Natural killer cell (primary cell): ENCODE results near the gene EZH1. TPM values are rescaled to one million over a fixed set of nuclear protein-coding genes. Genes with fewer than 3 reads are reported as not detected.

ENCODE experiments used
- ATAC-seq, 3 donors: fragments of 150-1000 bp in 2 of 3; fragments of 200-7000 bp in 1 of 3; cut with Tn5 transposase; 1 replicate in 1 of 3; 2 replicates in 2 of 3; pipeline ENCODE4 v1.10.0; 2021; ENCODE audit warnings: mild to moderate bottlenecking in 2 of 3, moderate library complexity in 2 of 3
- DNase-seq, 2 donors: peaks; one replicate each; pipeline versions ENCODE4 v3.0.0 to v3.0.0-alpha.2; 2013 to 2021; ENCODE audit warnings: mixed read lengths in 1 of 2
- H3K27ac ChIP-seq: one replicate; pipeline ENCODE4 v1.5.1; 2013; ENCODE audit warnings: mild to moderate bottlenecking, low read length
- H3K27me3 ChIP-seq: one replicate; pipeline ENCODE4 v1.6.1; 2013; ENCODE audit warnings: low read length; ENCODE audit not compliant: control insufficient read depth, insufficient read depth
- H3K36me3 ChIP-seq: one replicate; pipeline ENCODE4 v1.6.1; 2013; ENCODE audit warnings: low read length; ENCODE audit not compliant: control insufficient read depth, insufficient read depth
- H3K4me1 ChIP-seq: one replicate; pipeline ENCODE4 v1.6.1; 2013; ENCODE audit warnings: low read length; ENCODE audit not compliant: control insufficient read depth, insufficient read depth
- H3K4me3 ChIP-seq: one replicate; pipeline ENCODE4 v1.5.1; 2013; ENCODE audit warnings: low read length
- H3K9me3 ChIP-seq: one replicate; pipeline ENCODE4 v1.6.1; 2013; ENCODE audit warnings: low read length; ENCODE audit not compliant: control insufficient read depth, insufficient read depth
- H3K27ac Mint-ChIP-seq, 2 donors: one replicate each; pipeline ENCODE4 v1.8.0; 2022; ENCODE audit warnings: mild to moderate bottlenecking in 2 of 2, mixed read lengths in 2 of 2, moderate library complexity in 1 of 2
- H3K27me3 Mint-ChIP-seq, 2 donors: one replicate each; pipeline ENCODE4 v1.8.0; 2022; ENCODE audit warnings: low read depth in 2 of 2, mixed read lengths in 2 of 2
- H3K36me3 Mint-ChIP-seq: one replicate; pipeline ENCODE4 v1.8.0; 2022; ENCODE audit warnings: mixed read lengths
- H3K4me1 Mint-ChIP-seq, 2 donors: one replicate each; pipeline ENCODE4 v1.8.0; 2022; ENCODE audit warnings: mixed read lengths in 2 of 2
- H3K4me3 Mint-ChIP-seq: one replicate; pipeline ENCODE4 v1.8.0; 2022; ENCODE audit warnings: mild to moderate bottlenecking, moderate library complexity, mixed read lengths
- H3K9me3 Mint-ChIP-seq, 2 donors: one replicate each; pipeline ENCODE4 v1.8.0; 2022; ENCODE audit warnings: mixed read lengths in 2 of 2
- CTCF ChIP-seq: fragments of 200-600 bp; IDR thresholded peaks from one replicate; pipeline ENCODE4 v1.8.0; 2022; ENCODE audit warnings: antibody characterized with exemption
- WGBS: methylation state at CpG from one replicate; pipeline ENCODE4 v1.1.7; 2013; ENCODE audit warnings: missing lambda C conversion rate; ENCODE audit not compliant: insufficient coverage; 5-methylcytosine and 5-hydroxymethylcytosine counted together
- intact Hi-C: fragments of 100-400 bp; cut with micrococcal nuclease; formaldehyde crosslinking; loops from one replicate; pipeline ENCODE4 v1.14.2; 2022
- total RNA-seq, 4 donors: library from RNA; stranded (reverse); fragments of 120-200 nt in 1 of 4; gene quantifications; one replicate each; pipeline versions ENCODE4 v1.2.3 to v1.2.4, GENCODE V29; 2013 to 2022

The EZH1 gene
- total RNA-seq, 3 donors from 2014 or later (not counting 1 experiment from before 2014, with no cell fraction given): 68.8 to 92.7 (median 74.1) TPM

GRCh38 chr17:42684929-42685556 lies 59.8 kb downstream of the EZH1 start:
- Mint-ChIP-seq H3K27ac (no peak overlapping the region), H3K9me3 (no peaks in the 10 kb centered on the region), H3K36me3 (no peaks in the 10 kb centered on the region), H3K4me1 (peaks cover 11 to 31% of the 10 kb centered on the region in 2 donors), H3K27me3 (peaks cover 31 to 37% of the 10 kb centered on the region in 2 donors), H3K4me3 (no peak overlapping the region)
- intact Hi-C loops: no loop called here
- ATAC-seq (no peak), DNase-seq (no peak)
- Histone ChIP-seq H3K4me1 (peaks cover 34% of the 10 kb centered on the region), H3K27me3 (peaks cover 26% of the 10 kb centered on the region), H3K9me3 (no peaks in the 10 kb centered on the region), H3K27ac (no peak overlapping the region), H3K4me3 (no peak overlapping the region), H3K36me3 (no peaks in the 10 kb centered on the region)
- TF ChIP-seq CTCF: no peak
- 92% methylated on average over 50 of the region's 50 CpGs for WGBS

- DNase-seq (peak in 1 of 2 donors; percentile 19), ATAC-seq (no peak)
- no peak for TF ChIP-seq CTCF
- Mint-ChIP-seq H3K36me3 (no peaks in the 10 kb centered on the region), H3K27ac (no peak overlapping the region), H3K4me1 (peaks cover 17 to 39% of the 10 kb centered on the region in 2 donors), H3K27me3 (peaks cover 34 to 37% of the 10 kb centered on the region in 2 donors), H3K9me3 (no peaks in the 10 kb centered on the region), H3K4me3 (peak overlapping the region; percentile 21)
- no peak overlapping the region for H3K4me3 ChIP-seq
- H3K4me1 ChIP-seq: peaks cover 49% of the 10 kb centered on the region
- no peak overlapping the region for H3K27ac ChIP-seq
- H3K27me3 ChIP-seq: peaks cover 26% of the 10 kb centered on the region
- 23% methylated on average over 25 of the region's 25 CpGs for WGBS
- no peaks in the 10 kb centered on the region for H3K36me3 ChIP-seq
- H3K9me3 ChIP-seq: no peaks in the 10 kb centered on the region
- intact Hi-C loops: no loop called here
Observed at GRCh38 chr17:42683407-42684034, 61.3 kb downstream of the EZH1 start.

- H3K4me1 Mint-ChIP-seq: peaks cover 19 to 42% of the 10 kb centered on the region in 2 donors
- H3K4me3 Mint-ChIP-seq: peak overlapping the region; percentile 38
- peak in 1 of 2 donors; percentile 53 for DNase-seq
- Histone ChIP-seq H3K9me3 (no peaks in the 10 kb centered on the region), H3K36me3 (no peaks in the 10 kb centered on the region), H3K4me3 (no peak overlapping the region), H3K27ac (no peak overlapping the region), H3K4me1 (peaks cover 55% of the 10 kb centered on the region), H3K27me3 (peaks cover 26% of the 10 kb centered on the region)
- H3K36me3 Mint-ChIP-seq: no peaks in the 10 kb centered on the region
- H3K27ac Mint-ChIP-seq: peak overlapping the region in 1 of 2 donors; percentile 41
- intact Hi-C loops: no loop called here
- H3K27me3 Mint-ChIP-seq: peaks cover 34 to 37% of the 10 kb centered on the region in 2 donors
- no peak for TF ChIP-seq CTCF
- H3K9me3 Mint-ChIP-seq: no peaks in the 10 kb centered on the region
- 3% methylated on average over 34 of the region's 34 CpGs for WGBS
- ATAC-seq: no peak
Observed at GRCh38 chr17:42682722-42683403, 62.0 kb downstream of the EZH1 start.
